Activated CD4-positive, CD25-positive, alpha-beta regulatory T cell treated with anti-CD3 and anti-CD28 coated beads, Interleukin-2, amount 50 U/mL, for 72 hours (primary cell): ENCODE results near the gene POLR3E.

Experiments
- DNase-seq: peaks from one replicate; pipeline ENCODE4 v3.0.0; 2021

The POLR3E gene

DNA sequence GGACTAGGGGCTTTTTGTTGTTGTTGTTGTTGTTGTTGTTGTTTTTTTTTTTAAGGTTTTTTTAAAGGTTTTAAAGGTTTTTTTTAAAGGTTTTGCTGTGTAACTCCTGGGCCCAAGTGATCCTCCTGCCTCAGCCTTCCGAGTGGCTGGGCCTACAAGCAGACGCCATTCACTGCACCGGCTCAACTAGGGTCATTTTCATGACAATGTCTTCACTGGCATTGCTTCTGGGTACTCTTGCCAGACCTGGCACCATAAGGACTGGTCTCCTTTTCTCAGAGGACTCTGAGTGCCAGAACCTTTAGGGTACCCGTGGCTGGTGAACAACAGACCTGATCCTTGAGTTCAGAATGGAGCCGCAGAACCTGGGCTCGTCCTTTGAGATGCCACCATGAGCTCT is 20.4 kb downstream of the POLR3E start:
- DNase-seq, result no peak

DNA sequence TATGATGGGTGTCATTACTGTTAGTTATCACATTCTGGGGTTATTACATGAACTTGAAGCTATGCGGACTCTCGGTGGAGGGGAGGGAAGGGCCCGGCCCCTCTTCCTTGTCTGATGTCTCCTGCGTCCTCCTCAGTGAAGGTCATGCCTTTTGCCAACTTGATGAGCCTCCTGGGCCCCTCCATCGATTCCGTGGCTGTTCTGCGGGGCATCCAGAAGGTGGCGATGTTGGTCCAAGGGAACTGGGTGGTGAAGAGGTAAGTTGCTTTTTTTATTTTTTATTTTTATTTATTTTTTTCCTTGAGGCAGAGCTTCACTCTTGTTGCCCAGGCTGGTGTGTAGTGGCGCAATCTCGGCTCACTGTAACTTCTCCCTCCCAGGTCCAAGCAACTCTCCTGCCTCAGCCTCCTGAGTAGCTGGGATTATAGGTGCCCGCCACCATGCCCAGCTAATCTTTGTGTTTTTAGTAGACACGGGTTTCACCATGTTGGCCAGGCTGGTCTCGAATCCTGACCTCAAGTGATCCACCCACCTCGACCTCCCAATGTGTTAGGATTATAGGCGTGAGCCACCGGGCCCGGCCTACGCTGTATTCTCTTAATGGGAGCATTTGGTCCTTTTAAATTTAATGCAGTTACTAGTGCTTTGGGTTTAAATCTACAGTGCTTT is 21.6 kb downstream of the POLR3E start:
- peak; percentile 61 for DNase-seq

DNA sequence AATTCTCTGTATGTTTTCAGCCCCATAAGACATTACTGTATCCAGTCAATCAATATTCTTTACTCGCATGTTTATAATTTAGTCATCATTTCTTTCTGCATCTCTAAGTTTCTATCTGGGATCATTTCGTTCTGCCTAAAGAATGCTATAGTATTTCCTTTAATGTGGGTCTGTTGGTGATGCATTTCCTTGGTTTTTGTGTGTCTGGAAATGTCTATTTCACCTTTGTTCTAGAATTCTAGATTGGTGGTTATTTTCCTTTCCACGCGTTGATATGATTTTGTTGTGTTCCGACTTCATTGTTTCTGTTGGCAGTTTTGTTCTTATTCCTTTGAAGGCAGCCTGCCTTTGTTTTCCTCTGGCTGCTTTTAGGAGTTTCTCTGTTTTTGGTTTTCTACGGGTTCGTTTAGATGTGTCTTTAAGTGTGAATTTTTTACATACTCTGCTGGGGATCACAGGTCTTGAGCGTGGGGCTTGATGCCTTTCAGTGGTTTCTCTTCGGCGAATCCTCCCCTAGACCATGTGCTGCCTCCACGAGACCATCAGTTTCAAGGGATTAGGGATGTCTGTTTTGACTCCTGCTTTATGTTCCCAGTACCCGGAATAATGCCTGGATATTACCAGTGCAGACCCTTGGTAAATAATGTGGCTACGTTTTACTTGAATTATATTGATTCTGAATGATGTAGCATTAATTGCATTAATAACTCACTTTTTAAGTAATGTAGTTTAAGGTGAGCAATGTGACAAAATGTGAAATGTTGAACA is 23.5 kb downstream of the POLR3E start:
- DNase-seq, result no peak

DNA sequence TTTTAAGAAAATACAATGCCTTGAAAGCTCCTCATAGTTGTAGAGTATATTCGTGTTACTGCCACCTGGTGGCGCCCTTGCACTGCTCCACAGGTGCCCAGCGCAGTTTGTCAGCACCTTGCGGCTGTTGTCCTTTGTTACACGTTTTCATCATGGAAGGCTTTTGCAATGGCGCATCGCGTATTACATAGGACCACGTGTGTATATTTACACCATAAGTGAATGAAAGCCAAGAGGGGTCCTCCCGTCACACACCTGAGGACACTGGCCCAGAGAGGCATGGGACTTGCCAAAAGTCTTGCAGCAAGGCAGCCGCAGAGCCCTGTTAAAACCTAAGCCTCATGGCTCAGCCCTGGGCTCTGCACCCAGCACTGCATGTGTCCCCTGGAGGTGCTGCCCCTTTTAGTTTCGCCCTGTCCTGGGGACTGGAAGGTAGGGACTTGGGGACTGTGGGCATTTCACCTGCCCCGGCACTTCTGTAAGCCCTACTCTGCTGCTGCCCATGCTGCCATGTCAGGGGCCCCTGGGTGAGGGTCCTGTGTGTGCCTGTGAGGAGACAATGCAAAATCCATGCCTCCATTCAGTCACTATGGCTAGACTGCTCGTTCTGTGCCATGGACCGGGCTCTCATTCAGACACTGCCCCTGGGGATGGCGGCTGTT is 24.3 kb downstream of the POLR3E start:
- DNase-seq, result peak; percentile 65

DNA sequence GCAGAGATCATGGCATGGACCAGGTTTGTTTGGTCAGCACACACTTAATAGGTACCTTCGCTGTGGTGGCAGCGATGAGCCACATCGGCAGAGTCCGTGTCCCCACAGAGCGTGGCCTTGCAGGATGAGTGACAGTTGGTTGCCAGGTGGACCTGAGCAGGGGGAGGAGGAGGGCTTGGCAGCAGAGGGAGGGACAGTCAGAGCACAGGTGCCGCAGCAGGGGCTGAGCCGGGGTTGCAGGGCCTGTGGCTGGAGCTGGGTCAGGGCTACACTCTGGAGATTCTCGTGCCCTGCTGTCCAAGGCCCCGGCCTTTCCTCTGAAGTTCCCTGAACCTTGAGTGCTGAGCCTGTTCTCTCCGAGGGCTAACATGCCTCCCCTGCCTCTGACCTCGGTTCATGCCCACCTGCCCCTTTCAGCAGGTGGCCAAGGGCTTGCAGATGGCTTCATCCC is 24.8 kb downstream of the POLR3E start:
- DNase-seq, result no peak

DNA sequence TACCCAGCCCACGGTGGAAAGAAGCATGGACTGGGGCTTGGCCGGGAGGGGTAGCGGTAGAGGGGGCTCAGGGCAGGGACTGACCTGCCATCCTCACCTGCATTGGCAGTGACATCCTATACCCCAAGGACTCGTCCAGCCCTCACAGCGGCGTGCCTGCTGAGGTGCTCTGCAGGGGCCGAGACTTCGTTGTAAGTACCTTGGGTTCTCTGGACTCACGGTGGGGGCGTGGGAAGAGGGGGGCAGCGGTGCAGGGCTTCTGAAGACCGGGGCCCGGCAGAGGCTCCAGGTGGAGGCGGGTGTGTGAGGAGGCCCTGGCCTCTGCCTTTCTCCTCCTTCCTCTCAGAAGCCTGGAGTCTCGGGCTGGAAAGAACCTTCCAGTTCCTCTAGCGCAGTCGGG is 25.5 kb downstream of the POLR3E start:
- DNase-seq, result no peak

DNA sequence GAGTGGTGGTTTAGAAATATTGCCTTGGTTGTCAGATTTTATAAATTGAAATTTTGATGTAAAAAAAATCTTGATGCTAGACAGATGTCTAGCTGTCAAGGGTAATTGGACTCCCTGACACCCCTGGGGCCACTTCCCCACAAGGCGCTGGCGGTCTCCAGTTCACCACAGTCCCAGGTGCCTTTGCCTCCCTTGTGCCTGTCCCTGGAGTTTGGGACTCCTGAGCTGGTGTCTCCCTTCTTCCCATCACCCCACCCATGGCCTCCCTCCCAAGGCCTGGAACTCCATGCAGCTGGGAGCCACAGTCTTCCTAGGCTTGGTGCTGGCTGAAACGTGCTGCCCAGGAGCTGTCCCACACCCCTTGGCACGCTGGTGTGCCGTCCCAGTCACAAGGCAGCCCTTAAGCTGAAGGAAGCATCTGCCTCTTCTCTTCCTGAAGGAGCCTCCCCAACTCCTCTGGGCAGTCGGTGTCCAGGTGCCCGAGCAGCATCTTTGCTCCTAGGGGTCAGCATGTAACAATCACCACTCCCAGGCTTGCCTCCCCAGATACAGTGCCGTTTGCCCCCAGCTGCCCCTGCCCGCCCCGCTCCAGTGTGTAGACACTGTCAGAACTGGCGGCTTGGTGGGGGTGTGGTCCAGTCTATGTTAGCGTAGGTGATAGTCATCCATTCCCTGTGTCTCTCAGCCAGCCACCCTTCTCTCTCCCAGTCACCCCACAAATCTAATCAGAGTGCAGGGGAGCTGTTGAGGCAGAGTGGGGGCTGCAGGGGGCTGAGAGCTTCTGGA is 26.2 kb downstream of the POLR3E start:
- no peak for DNase-seq

DNA sequence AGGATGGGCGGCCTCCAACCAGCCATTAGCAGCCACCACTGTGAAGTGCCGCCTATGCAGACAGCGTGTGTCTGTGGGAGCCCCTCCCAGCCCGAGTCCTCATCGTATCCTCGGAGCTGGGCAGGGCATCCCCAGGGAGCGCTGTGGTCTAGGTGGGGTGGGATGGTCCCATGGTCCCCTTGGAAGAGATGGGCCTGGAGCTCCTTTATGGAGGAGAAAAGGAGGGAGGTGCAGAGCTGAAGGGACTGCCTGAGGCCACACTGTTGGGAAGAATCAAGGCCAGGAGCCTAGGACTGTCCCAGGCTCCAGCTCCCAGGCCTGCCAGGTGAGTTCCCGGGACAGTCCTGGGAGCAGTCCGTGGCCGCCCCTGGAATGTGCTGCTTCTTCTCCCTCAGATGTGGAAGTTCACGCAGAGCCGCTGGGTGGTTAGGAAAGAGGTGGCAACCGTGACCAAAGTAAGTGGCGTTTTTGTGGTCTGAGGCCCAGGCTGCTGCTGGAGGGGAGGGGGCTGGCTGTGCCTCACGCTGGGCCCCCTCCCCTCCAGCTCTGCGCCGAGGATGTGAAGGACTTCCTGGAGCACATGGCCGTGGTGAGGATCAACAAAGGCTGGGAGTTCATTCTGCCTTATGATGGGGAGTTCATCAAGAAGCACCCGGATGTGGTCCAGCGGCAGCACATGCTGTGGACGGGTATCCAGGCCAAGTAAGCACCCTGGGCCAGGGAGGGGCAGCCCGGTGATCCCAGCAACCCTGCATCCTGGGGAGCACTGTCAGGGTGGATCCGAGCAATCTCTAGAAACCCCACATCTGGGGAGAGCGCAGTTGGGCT is 27.0 kb downstream of the POLR3E start:
- no peak for DNase-seq

DNA sequence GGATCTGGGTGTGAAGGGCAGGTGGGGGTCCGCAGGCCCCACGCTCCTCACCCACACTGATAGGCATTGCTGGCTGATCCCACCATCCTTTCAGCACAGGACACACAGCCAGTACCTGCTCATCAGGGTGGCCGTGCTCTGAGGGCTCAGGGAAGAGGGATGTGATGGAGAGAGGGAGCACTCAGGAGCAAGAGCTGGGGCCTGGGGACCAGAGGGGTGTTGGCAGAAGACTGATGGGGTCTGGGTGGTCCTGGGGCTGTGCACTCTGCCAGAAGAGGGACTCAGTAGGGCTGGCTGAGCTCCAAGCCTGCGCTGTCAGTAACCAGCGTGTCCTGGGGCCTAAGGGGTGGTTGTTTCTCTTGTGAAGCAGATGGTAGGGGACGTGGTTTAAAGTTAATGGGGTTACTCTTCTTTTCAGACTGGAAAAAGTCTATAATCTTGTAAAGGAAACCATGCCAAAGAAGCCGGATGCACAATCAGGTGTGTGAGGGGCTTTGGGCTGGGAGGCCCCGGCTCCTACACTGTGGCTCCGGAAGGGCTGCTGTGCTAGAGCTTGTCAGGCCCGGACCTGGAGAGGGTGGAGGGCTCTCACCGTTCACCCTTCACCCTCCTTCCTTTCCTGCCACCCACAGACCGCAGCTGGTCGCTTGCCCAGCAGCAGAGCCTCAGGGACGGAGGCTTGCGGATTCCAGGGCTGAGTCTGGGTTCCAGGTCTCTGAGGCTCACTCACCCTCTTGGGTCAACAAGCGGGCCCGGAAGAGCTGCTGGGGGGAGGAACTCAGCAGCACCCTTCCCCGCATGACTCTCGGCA is 27.8 kb downstream of the POLR3E start:
- no peak for DNase-seq

DNA sequence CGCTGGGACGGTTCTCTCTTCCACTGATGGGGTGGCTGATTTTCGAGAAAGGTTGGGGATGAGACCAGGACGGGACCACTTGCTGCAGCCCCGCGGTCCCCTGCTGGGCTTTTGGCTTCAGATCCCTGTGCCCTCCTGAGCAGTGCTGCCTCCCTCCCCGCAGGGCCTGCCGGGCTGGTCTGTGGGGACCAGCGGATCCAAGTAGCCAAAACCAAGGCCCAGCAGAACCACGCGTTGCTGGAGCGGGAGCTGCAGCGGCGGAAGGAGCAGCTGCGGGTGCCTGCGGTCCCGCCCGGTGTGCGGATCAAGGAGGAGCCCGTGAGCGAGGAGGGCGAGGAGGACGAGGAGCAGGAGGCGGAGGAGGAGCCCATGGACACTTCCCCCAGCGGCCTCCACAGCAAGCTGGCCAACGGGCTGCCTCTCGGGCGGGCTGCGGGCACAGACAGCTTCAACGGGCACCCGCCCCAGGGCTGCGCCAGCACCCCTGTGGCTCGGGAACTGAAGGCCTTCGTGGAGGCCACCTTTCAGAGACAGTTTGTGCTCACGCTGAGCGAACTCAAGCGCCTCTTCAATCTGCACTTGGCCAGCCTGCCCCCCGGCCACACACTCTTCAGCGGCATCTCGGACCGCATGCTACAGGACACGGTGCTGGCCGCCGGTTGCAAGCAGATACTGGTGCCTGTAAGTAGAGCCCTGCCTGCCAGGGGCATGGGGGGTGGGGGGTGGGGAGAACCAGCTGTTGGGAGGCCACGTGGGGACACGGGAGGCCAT is 28.6 kb downstream of the POLR3E start:
- DNase-seq, result no peak

DNA sequence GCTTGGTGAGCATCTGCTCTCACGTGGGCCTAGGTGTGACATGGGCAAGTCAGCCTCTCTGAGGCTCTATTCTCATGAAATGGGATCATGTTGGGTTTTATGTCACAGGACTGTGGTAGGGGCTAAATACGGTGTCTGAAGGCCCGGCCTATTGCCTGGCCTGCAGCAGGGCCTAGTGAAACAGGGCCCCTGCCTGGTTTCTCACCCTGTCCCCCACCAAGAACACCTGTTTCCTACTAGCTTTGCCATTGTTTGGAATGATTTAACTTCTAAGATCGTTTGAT is 29.1 kb downstream of the POLR3E start:
- DNase-seq, result no peak

DNA sequence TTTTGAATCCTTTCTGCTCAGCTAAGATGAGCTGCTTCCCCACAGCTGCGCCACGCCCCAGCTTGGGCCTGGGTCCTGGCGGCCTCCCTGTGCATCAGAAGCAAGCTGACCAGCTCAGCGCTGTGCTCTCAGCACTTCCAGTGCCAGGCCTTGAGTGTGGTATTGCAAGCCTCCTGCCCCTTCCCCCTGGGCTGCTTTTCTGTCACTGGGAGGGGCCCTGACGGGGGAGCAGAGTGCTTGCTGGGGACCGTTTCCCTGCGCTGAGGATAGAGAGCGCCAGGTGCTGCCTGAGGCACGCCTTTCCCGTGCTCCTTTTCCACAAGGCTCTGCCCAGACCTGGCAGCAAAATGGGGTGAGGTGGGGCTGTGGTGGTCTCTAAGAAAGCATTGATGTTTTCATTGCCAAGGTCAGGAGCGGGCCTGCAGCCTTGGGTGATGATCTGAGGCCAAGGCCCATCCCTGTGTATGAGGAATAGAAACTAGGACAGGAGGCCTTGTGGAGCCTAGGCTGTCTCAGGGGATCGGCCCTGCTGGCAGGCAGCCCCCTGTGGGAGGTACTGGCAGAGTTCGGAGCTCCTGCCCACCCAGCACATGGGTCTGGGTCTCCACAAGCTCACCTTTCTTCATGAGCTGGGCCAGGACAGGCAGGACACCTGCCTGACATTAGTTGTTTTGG is 29.7 kb downstream of the POLR3E start:
- DNase-seq, result no peak

DNA sequence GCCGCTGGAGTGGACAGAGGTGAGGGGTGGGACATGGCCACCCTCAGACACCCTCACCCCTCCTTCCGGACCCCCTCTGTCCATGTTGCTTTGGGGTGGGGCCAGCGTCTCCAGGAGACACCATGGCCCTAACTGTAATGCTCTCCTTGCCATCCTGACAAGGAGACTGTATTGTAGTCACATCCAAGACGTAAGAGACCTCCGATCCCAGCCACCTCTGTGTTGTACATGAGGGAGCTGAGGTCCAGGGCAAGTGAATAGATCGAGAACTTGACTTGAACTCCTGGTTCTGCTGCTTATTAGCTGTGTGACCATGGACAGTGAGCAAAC is 30.2 kb downstream of the POLR3E start:
- DNase-seq, result no peak

DNA sequence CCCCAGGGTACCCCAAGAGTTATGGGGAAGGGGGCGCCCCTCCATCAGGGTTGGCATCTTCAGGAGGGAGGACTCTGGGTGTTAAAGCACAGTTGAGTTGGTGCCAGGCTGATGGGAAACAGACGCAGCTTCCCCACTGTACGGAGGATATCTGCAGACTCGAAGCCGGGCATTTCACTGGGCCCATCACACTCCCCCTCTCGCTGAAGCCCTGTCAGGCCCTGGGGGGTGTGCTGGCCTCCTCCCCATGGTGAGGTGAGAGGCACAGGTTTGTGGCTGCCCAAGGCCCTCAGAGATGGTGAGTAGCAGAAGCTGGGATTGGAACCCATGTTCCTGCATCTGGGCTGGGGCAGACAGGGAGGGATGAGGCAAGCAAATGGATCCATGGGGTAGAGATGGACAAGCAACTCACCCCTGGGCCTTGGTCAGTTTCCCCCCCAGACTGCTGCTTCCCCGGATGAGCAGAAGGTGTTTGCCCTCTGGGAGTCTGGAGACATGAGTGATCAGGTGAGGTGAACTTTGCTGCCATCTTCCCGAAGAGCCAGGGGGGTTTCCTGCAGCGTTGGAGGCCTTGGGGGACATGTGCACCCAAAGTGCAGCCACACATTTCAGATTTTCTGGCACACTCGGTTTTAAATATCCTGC is 31.0 kb downstream of the POLR3E start:
- DNase-seq, result no peak

DNA sequence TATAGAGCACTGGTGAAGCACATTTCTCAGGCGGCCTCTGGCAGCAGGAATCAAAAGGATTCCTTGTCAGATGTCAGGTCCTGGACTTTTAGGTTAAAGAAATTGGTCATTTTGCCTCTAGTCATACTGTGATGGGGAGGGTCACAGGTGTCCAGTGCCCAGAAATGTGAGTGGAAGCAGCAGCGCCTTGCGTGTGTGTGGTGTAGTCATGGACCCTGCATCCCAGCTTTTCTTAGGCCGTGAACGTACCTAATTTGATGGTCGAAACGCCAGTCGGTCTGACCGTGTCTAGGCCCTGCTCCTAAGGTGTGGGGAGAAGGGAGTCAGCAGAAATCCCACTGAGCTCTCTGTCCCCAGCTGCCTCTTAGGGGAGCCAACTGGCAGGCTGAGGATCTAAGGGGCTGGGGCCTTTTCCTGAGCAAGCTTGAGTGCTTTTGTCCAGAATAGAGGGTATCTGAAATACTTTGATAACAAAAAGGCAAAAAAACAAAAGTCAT is 32.0 kb downstream of the POLR3E start:
- no peak for DNase-seq

DNA sequence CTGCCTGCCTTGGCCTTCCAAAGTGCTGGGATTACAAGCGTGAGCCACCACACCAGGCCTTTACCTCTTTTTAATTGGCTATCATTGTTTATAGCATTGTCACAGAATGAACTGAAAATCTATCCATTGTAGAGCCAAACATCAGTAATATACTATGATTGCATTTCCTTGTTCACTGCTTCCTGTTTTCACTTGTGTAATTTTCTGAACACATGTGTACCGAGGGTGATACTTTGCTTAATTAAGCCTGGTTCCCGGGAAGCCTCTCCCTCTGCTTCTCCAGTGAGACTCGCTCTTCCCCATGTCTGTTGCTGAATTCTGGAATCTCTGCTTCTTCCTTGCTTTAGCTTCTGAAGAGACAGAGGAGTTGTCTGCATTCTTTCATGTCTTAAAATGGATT is 33.1 kb downstream of the POLR3E start:
- no peak for DNase-seq

DNA sequence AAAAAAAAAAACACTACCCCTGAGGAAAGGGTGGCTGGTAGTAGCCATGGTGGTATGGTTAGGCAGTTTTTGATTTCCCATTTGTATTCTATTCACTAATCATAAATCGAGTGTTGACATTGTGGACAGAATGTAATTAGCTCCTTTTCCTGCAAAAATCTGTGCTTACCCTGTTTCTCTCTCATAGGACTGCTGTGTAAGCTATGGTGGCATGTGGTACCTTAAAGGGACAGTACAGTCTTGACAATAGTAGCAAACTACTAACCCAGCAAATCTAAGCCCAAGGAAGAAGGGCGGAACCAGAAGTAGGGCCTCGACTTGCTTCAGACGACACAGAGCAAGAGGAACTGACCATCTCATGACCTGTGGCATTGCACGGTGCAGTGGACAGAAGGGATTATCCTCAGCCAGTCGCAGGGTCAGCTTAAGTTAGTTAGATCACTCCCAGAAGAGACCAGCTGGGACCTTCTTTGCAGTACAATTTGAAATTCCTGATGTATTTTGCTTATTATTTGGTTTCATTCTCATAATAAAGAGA is 36.3 kb downstream of the POLR3E start:
- no peak for DNase-seq

DNA sequence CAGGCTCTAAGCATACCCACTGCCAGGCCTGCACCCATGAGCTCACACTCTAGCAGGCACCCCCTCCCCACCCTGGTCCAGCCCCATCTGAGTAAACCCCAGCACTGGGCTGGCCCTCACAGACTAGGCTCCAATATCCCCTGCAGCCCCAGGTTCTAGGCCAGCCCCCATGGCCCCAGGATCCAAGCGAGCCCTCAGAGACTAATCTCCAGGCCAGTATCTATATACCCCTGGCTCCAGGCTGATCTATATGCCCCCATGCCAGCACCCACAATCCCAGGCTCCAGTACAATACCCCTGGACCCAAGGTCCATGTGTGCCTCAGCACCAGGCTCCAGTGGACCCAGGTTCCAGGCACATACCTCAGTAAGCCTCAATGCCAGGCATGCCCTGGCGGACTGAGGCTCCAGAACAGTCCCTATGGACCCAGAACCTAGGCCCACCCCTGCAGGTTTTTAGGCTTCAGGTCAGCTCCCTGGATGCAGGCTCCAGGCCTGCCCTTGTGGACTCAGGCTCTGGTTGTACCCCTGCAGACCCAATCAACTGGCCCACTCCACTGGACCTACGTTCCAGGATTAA is 38.5 kb downstream of the POLR3E start:
- DNase-seq, result no peak

DNA sequence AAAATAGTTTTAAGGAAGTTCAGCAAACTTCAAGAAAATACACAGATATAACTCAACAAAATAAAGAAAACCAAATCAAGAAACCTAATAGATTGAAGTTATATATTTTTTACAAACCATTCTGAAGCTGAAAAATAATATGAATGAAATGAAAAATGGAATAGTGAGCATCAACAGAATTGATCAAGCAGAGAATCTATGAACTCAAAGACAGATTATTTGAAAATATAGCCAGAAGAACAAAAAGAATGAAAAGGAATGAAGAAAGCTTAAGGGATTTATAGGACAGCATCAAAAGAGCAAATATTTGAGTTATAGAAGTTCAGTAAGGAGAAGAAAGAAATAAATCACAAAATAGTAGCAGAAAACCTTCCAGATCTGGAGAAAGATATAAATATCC is 39.4 kb downstream of the POLR3E start:
- DNase-seq, result no peak
